ENCODE data around the gene HRH3. TPM values are rescaled to one million over a fixed set of nuclear protein-coding genes. Genes with fewer than 3 reads are reported as not detected.

Gene HRH3
- total RNA-seq, 1 donor from 2014 or later, result not detected

GRCh38 chr20:62182469-62183425, 37.3 kb downstream of the HRH3 start, which contains the start of gene MTG2:
MTG2 (plus strand) TSS chr20:62183028; CDS start chr20:62193421, 10,393 bp downstream.
- peak; percentile 83 for DNase-seq (ENCODE audit: low read depth)

GRCh38 chr20:62181808-62182207, 38.3 kb downstream of the HRH3 start:
- TF ChIP-seq, protein P1, sequence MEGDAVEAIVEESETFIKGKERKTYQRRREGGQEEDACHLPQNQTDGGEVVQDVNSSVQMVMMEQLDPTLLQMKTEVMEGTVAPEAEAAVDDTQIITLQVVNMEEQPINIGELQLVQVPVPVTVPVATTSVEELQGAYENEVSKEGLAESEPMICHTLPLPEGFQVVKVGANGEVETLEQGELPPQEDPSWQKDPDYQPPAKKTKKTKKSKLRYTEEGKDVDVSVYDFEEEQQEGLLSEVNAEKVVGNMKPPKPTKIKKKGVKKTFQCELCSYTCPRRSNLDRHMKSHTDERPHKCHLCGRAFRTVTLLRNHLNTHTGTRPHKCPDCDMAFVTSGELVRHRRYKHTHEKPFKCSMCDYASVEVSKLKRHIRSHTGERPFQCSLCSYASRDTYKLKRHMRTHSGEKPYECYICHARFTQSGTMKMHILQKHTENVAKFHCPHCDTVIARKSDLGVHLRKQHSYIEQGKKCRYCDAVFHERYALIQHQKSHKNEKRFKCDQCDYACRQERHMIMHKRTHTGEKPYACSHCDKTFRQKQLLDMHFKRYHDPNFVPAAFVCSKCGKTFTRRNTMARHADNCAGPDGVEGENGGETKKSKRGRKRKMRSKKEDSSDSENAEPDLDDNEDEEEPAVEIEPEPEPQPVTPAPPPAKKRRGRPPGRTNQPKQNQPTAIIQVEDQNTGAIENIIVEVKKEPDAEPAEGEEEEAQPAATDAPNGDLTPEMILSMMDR (IDR thresholded peaks at IDR 0.05; ENCODE audit: insufficient read depth, low read length, poor library complexity, severe bottlenecking), result no peak
- no peak for DNase-seq (ENCODE audit: low read depth)
- no peaks in the 10 kb centered on the region for H3K27me3 ChIP-seq (ENCODE audit: control insufficient read depth, insufficient read depth, low read length)
- peak overlapping the region; percentile 73 for H3K4me3 ChIP-seq (ENCODE audit: low read depth, low read length)
- no peaks in the 10 kb centered on the region for H3K36me3 ChIP-seq (ENCODE audit: control insufficient read depth, insufficient read depth, low read length)

More at GRCh38 chr20:62182469-62183425, 37.3 kb downstream of the HRH3 start, which contains the start of gene MTG2:
- TF ChIP-seq, protein P1 (IDR thresholded peaks at IDR 0.05; ENCODE audit: insufficient read depth, low read length, poor library complexity, severe bottlenecking), result no peak
- Histone ChIP-seq H3K4me3 (ENCODE audit: low read depth, low read length) (peak within 1 kb of the TSS; percentile 73), H3K27me3 (ENCODE audit: control insufficient read depth, insufficient read depth, low read length) (no peaks in the 10 kb centered on the region), H3K36me3 (ENCODE audit: control insufficient read depth, insufficient read depth, low read length) (no peaks in the 10 kb centered on the region)

DNA sequence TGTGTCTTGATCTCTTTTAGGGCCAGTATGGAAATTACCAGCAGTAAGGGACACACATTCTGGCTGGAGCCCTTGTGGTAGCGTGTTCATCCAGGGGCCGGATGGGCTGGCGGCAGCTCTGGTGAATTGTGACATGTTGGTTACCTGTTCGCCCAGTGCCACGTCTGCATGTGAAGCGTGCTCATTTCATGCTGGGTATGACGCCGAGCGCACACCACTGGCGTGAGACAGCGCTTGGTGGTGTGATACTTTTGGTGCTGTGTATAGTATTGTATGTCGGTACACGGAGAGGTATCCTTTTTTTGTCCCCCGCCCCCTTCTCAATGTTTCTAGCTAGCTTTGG, 40.9 kb downstream of the HRH3 start:
- Histone ChIP-seq H3K4me3 (ENCODE audit: low read depth, low read length) (no peak overlapping the region), H3K36me3 (ENCODE audit: control insufficient read depth, insufficient read depth, low read length) (no peaks in the 10 kb centered on the region), H3K27me3 (ENCODE audit: control insufficient read depth, insufficient read depth, low read length) (no peaks in the 10 kb centered on the region)
- TF ChIP-seq, protein P1 (IDR thresholded peaks at IDR 0.05; ENCODE audit: insufficient read depth, low read length, poor library complexity, severe bottlenecking), result no peak
- no peak for DNase-seq (ENCODE audit: low read depth)

DNA sequence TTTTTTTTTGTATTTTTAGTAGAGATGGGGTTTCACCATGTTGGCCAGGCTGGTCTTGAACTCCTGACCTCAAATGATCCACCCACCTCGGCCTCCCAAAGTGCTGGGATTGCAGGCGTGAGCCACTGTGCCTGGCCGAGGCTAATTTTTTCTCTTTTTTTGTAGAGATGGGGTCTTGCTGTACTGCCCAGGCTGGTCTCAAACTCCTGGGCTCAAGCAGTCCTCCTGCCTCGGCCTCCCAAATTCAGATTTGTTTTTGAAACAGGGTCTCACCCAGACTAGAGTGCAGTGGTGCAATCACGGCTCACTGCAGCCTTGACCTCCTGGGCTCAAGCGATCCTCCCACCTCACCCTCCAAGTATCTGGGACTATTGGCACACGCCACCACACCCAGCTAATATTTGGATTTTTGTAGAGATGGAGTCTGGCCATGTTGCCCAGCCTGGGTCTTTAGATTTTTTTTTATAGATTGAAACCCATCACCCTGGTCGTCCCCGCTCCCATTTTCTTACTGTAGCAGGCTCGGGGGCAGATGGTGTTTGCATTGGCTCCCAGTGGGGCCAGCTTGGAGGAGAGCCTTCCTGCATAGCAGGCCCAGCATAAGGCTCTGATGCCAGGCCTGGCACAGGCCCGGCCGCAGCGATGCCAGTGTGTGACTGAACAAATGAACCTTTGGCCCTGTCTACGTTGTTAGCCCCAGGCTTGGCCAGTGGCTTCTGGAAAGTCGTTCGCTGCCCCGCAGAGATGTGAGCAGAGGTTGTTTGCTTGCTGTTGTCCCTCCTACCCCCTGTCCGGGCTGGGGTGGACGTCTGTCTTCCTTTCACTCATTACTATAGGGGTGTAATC, 41.5 kb downstream of the HRH3 start:
- TF ChIP-seq, protein P1 (IDR thresholded peaks at IDR 0.05; ENCODE audit: insufficient read depth, low read length, poor library complexity, severe bottlenecking), result no peak
- Histone ChIP-seq H3K36me3 (ENCODE audit: control insufficient read depth, insufficient read depth, low read length) (no peaks in the 10 kb centered on the region), H3K27me3 (ENCODE audit: control insufficient read depth, insufficient read depth, low read length) (no peaks in the 10 kb centered on the region), H3K4me3 (ENCODE audit: low read depth, low read length) (no peak overlapping the region)
- no peak for DNase-seq (ENCODE audit: low read depth)

- Histone ChIP-seq H3K27me3 (ENCODE audit: control insufficient read depth, insufficient read depth, low read length) (no peaks in the 10 kb centered on the region), H3K4me3 (ENCODE audit: low read depth, low read length) (no peak overlapping the region), H3K36me3 (ENCODE audit: control insufficient read depth, insufficient read depth, low read length) (no peaks in the 10 kb centered on the region)
- TF ChIP-seq, protein P1 (IDR thresholded peaks at IDR 0.05; ENCODE audit: insufficient read depth, low read length, poor library complexity, severe bottlenecking), result no peak
- DNase-seq (ENCODE audit: low read depth), result no peak
These were observed 42.8 kb downstream of the HRH3 start for GRCh38 chr20:62177307-62177706.

Measured in kidney epithelial cell (primary cell).